Suprapubic skin (tissue), 4 donors: ENCODE data around the gene RASA3. TPM values are rescaled to one million over a fixed set of nuclear protein-coding genes. Genes with fewer than 3 reads are reported as not detected.

Experiments
- DNase-seq, 2 donors: peaks; one replicate each; pipeline ENCODE4 v3.0.0-alpha.2; 2019; ENCODE audit warnings: low spot score in 2 of 2
- H3K27ac ChIP-seq: fragments of 200-600 bp; sonication (generic); one replicate; pipeline ENCODE4 v1.5.1; 2019
- H3K27me3 ChIP-seq: fragments of 200-600 bp; sonication (generic); one replicate; pipeline ENCODE4 v1.5.1; 2019
- H3K36me3 ChIP-seq: fragments of 200-600 bp; sonication (generic); one replicate; pipeline ENCODE4 v1.5.1; 2019
- H3K4me1 ChIP-seq: fragments of 200-600 bp; sonication (generic); one replicate; pipeline ENCODE4 v1.5.1; 2019
- H3K4me3 ChIP-seq: fragments of 200-600 bp; sonication (generic); one replicate; pipeline ENCODE4 v1.5.1; 2019; ENCODE audit warnings: mild to moderate bottlenecking
- H3K9me3 ChIP-seq: fragments of 200-600 bp; sonication (generic); one replicate; pipeline ENCODE4 v1.5.1; 2019
- CTCF ChIP-seq, 2 donors: fragments of 200-600 bp in 1 of 2; fragments of 450-650 bp in 1 of 2; sonication (generic) in 1 of 2; IDR thresholded peaks; one replicate each; pipeline ENCODE4 v1.5.1; 2016 to 2019; ENCODE audit warnings: antibody characterized with exemption in 2 of 2, mild to moderate bottlenecking in 1 of 2, moderate library complexity in 1 of 2
- EP300 ChIP-seq: sonication (generic); formaldehyde crosslinking; IDR thresholded peaks from one replicate; pipeline ENCODE4 v1.6.1; 2017; ENCODE audit warnings: antibody characterized with exemption
- POLR2A ChIP-seq, 2 donors: fragments of 450-650 bp; IDR thresholded peaks; one replicate each; pipeline ENCODE4 v1.6.1; 2017; ENCODE audit warnings: antibody characterized with exemption in 2 of 2, mild to moderate bottlenecking in 2 of 2, moderate library complexity in 2 of 2
- POLR2AphosphoS5 ChIP-seq, 3 donors: sonication (generic); formaldehyde crosslinking; IDR thresholded peaks; one replicate each; pipeline ENCODE4 v1.6.1; 2017; ENCODE audit warnings: antibody characterized with exemption in 3 of 3
- WGBS: methylation state at CpG from one replicate; pipeline ENCODE4 v1.1.5; 2018; 5-methylcytosine and 5-hydroxymethylcytosine counted together
- total RNA-seq, 4 donors: library from RNA; depleted of rRNA; stranded (reverse); fragments of >200 nt; gene quantifications; one replicate each; pipeline ENCODE4 v1.1.0, GENCODE V29; 2016

The RASA3 gene
- total RNA-seq, 4 donors from 2014 or later, result 15.3 to 37.1 (median 16.4) TPM

DNA sequence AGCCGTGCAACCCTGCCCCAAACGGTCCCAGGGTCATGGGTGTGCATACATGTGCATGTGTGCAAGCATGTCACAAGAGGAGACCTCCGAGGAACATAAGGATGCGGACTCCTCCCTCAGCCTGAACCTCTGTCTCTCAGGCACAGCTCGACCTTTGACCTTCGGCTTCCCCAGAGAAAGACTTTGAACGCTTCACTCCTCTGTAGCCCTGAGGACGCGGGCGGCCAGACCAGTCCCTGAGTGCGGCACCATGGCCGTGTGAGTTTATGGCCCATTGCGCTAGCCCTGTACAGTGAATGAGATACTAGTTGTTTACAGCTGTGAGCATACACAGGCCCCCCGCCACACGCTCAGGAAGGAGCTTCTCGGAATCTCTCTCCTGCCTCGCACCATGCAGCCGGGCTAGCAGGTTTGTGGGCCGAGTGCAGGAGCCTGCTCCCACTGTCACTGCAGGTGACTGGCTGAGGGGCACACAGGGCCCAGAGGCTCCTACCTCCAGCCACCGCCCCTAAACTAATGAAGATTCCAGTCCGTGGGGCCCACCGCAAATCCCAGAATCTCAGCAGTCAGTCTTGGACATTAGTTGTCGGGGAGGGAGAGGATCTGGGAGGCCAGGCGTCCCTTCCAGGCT, 10.8 kb downstream of the RASA3 start:
- TF ChIP-seq CTCF (IDR thresholded peaks at IDR 0.05) (no peak), POLR2AphosphoS5 (IDR thresholded peaks at IDR 0.05) (no peak), EP300 (no peak), POLR2A (IDR thresholded peaks at IDR 0.05) (no peak)
- Histone ChIP-seq H3K9me3 (no peaks in the 10 kb centered on the region), H3K27me3 (no peaks in the 10 kb centered on the region), H3K4me3 (no peak overlapping the region), H3K4me1 (peaks cover 22% of the 10 kb centered on the region), H3K36me3 (no peaks in the 10 kb centered on the region), H3K27ac (no peak overlapping the region)
- no peak for DNase-seq
- 83% methylated on average over 11 of the region's 24 CpGs for WGBS

GRCh38 chr13:114121031-114121430, 11.4 kb downstream of the RASA3 start:
- H3K9me3 ChIP-seq, result no peaks in the 10 kb centered on the region
- 83% methylated on average over 12 of the region's 12 CpGs for WGBS
- H3K4me1 ChIP-seq, result peaks cover 22% of the 10 kb centered on the region
- DNase-seq, result no peak
- no peaks in the 10 kb centered on the region for H3K27me3 ChIP-seq
- H3K27ac ChIP-seq, result peak overlapping the region; percentile 48
- H3K36me3 ChIP-seq, result no peaks in the 10 kb centered on the region
- no peak for TF ChIP-seq POLR2A (IDR thresholded peaks at IDR 0.05)
- TF ChIP-seq POLR2AphosphoS5 (IDR thresholded peaks at IDR 0.05), result no peak
- no peak for TF ChIP-seq CTCF (IDR thresholded peaks at IDR 0.05)
- TF ChIP-seq EP300, result no peak
- no peak overlapping the region for H3K4me3 ChIP-seq

GRCh38 chr13:114120591-114121011, 11.8 kb downstream of the RASA3 start:
- H3K4me3 ChIP-seq, result no peak overlapping the region
- no peak for DNase-seq
- no peaks in the 10 kb centered on the region for H3K27me3 ChIP-seq
- 46% methylated on average over 7 of the region's 10 CpGs for WGBS
- TF ChIP-seq CTCF (IDR thresholded peaks at IDR 0.05) (no peak), POLR2AphosphoS5 (IDR thresholded peaks at IDR 0.05) (no peak), POLR2A (IDR thresholded peaks at IDR 0.05) (no peak), EP300 (no peak)
- peaks cover 23% of the 10 kb centered on the region for H3K4me1 ChIP-seq
- peak overlapping the region; percentile 48 for H3K27ac ChIP-seq
- no peaks in the 10 kb centered on the region for H3K36me3 ChIP-seq
- no peaks in the 10 kb centered on the region for H3K9me3 ChIP-seq

GRCh38 chr13:114119196-114119595, 13.2 kb downstream of the RASA3 start:
- Histone ChIP-seq H3K27me3 (no peaks in the 10 kb centered on the region), H3K9me3 (no peaks in the 10 kb centered on the region), H3K36me3 (no peaks in the 10 kb centered on the region), H3K4me3 (peak overlapping the region; percentile 15), H3K4me1 (peaks cover 25% of the 10 kb centered on the region), H3K27ac (peak overlapping the region; percentile 66)
- TF ChIP-seq POLR2A (IDR thresholded peaks at IDR 0.05), result no peak
- no peak for TF ChIP-seq CTCF (IDR thresholded peaks at IDR 0.05)
- TF ChIP-seq EP300, result no peak
- TF ChIP-seq POLR2AphosphoS5 (IDR thresholded peaks at IDR 0.05), result no peak
- no peak for DNase-seq
- WGBS, result 10% methylated on average over 9 of the region's 14 CpGs

DNA sequence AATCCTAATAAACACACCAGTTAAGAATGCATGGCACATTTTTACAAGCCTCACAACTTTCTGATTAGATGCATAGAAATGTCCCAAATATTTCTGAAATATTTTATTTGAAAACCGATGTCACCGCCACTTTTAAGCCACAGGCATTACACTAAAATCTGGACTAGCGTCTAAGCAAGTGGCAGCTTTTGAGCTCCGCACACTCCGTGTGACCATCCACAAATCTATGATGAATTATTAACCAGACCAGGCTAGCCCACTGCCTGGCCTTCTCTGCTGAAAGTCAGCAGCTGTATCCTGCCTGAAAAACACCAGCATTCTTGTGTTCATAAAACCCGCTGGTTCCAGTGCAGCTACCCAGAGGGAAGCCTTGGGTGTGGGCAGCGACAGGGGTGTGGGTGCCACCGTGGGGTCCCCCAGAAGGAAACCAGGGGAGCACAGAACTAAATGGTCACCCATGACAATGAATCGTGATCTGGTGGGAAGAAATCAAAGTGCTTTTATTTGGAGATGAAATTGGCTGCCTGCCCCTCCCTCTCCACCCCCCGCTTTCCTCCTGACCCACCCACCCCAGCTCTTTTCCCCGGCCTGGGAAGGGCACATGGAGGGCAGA, 13.8 kb downstream of the RASA3 start:
- no peak for DNase-seq
- H3K27ac ChIP-seq, result peak overlapping the region; percentile 66
- H3K4me1 ChIP-seq, result peaks cover 24% of the 10 kb centered on the region
- no peaks in the 10 kb centered on the region for H3K9me3 ChIP-seq
- no peaks in the 10 kb centered on the region for H3K36me3 ChIP-seq
- TF ChIP-seq CTCF (IDR thresholded peaks at IDR 0.05), result no peak
- 49% methylated on average over 10 of the region's 11 CpGs for WGBS
- no peaks in the 10 kb centered on the region for H3K27me3 ChIP-seq
- no peak overlapping the region for H3K4me3 ChIP-seq
